Astrocyte of the cerebellum (primary cell): Measurements from ENCODE around the gene DTX4.
A peak's percentile ranks its signal among the peaks of the same experiment; 100 is the strongest.

Source experiments
- DNase-seq: peaks from one replicate; pipeline ENCODE4 v3.0.0-alpha.2; 2011; ENCODE audit warnings: low read depth
- H3K4me3 ChIP-seq: 2 replicates; pipeline ENCODE4 v1.5.1; 2011; ENCODE audit warnings: mild to moderate bottlenecking, low read depth, low read length, moderate library complexity
- in situ Hi-C: cut with HindIII; loops from 2 replicates; pipeline ENCODE4 v1.10.0; 2017; ENCODE audit warnings: low sequenced_read_pairs
- TF ChIP-seq, protein P1 (sequence below): IDR thresholded peaks from 2 replicates; pipeline ENCODE4 v1.5.1; 2012; ENCODE audit warnings: low read length, low read depth, moderate library complexity, mild to moderate bottlenecking; ENCODE audit errors: missing control alignments

DTX4 gene

DNA sequence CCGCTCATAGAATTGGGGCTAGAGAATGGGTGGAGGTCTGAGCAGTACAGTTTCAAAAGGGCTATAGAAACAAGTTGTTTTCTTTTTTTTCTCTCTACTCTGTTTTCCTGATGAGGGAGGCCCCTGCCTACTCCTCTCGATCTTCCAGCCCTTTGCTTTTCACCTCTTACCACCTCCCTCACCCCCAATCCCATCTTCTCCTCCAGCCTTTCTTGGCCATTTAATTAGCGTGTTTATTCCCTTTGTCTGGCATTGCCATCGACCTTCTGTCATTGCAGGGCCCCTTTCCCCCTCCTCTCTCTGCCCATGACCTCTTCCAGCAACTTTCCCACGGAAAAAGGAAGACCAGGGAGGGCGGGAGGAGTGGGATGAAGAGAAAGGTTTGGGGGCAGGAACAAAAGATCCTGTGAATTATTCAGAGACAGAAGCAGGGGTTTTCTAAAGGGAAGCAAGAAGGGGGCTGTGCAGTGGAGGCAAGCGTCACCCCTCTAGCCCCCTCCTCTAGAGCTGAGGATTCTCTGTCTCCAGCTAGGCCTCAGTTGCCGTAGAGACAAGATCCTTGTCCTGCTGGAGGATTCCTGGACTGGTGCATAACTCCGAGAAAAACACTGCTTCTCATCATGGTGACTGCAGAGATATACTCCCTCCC, 12.9 kb downstream of the DTX4 start:
- in situ Hi-C loops, result no loop called here
- no peak for DNase-seq
- TF ChIP-seq, protein P1, sequence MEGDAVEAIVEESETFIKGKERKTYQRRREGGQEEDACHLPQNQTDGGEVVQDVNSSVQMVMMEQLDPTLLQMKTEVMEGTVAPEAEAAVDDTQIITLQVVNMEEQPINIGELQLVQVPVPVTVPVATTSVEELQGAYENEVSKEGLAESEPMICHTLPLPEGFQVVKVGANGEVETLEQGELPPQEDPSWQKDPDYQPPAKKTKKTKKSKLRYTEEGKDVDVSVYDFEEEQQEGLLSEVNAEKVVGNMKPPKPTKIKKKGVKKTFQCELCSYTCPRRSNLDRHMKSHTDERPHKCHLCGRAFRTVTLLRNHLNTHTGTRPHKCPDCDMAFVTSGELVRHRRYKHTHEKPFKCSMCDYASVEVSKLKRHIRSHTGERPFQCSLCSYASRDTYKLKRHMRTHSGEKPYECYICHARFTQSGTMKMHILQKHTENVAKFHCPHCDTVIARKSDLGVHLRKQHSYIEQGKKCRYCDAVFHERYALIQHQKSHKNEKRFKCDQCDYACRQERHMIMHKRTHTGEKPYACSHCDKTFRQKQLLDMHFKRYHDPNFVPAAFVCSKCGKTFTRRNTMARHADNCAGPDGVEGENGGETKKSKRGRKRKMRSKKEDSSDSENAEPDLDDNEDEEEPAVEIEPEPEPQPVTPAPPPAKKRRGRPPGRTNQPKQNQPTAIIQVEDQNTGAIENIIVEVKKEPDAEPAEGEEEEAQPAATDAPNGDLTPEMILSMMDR, result no peak
- no peak overlapping the region for H3K4me3 ChIP-seq

DNA sequence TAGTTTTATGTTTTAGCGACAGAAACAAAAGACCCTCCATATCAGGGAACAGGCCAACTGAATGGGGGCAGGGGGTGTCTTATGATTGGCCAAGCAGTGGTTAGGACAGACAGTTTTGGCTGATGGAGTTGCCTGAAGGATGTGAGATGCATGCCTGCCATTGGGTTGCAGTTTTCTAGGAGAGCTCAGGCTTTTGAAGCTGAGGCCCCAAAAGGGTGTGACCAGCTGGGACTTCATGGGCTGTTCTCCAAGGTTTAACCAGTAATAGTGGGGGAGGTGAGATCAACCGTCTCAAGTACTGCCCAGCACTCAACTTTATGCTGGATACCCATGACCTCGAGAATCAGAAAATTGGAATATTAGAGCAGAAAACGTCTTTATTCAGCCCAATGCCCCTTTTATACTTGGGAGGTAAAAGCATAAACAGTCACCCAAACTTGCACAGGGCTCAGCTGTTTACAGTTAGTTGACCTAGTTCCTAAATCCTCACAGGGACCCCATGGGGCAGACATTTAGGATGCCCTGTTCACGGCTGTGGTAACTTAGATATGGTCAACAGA, 13.5 kb downstream of the DTX4 start:
- TF ChIP-seq, protein P1, result no peak
- DNase-seq, result no peak
- no peak overlapping the region for H3K4me3 ChIP-seq
- in situ Hi-C loops, result no loop called here

DNA sequence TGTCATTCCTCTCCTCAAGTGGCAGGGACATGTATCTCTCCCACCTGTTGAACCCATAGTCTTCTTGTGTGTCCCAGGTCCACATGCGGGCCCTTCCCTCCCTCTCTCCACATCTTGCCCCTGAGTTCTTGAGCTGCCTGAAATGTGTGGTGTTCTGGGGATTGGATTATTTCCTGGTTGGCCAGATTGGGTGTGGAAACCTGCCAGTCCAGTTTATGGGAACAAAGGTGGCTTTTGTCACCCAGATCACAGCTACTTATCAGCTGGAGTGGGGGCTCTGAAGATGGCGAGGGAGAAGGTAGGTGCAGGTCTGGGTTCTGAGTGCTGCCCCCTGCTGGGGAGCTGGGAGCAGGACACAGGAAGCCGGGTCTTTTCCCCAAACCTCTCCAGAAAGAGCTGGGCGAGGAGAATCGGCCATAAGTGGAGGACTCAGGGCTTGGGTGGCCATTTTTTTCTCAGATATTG, 14.2 kb downstream of the DTX4 start:
- in situ Hi-C loops, result no loop called here
- TF ChIP-seq, protein P1, result peak; percentile 36
- no peak overlapping the region for H3K4me3 ChIP-seq
- DNase-seq, result no peak

DNA sequence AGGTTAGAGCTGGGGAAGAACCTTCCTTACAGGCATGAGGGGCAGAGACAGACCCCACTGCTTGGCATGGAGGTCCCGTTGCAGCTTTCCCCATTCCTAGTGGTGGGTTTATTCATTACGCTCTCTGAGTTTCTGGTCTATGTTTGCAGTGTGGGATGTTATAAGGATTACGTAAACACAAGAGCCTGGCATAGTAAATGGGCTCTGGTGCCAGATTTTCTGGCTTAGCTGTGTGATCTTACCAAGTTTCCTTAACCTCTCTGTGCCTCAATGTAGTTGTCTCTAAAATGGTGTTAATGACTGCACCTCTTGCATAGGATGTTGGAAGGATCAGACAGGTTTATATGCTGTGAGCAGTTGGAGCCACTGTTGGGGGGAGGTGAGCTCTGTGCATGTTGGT, 15.1 kb downstream of the DTX4 start:
- in situ Hi-C loops, result no loop called here
- TF ChIP-seq, protein P1, result no peak
- no peak overlapping the region for H3K4me3 ChIP-seq
- DNase-seq, result no peak

DNA sequence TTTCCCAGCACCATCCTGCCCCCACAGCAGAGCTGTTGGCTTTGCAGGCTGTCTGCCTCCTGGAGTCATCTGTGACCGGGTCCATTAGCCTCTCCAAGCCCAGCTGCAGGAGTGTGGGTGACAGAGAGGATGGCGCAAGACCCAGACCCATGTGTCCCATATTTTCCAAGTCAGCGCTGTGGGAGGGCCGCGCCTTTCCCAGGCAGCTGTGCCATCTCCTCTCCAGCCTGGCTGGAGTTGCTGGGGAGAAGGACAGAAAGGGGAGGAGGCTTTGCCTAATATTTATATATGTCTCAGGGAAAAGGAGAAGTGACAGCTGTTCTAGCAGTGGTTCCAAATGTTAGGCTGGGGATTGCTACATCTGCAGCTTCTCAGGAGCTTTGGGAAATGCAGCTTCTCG, 15.7 kb downstream of the DTX4 start:
- H3K4me3 ChIP-seq, result no peak overlapping the region
- no peak for DNase-seq
- in situ Hi-C loops, result no loop called here
- TF ChIP-seq, protein P1, result no peak

DNA sequence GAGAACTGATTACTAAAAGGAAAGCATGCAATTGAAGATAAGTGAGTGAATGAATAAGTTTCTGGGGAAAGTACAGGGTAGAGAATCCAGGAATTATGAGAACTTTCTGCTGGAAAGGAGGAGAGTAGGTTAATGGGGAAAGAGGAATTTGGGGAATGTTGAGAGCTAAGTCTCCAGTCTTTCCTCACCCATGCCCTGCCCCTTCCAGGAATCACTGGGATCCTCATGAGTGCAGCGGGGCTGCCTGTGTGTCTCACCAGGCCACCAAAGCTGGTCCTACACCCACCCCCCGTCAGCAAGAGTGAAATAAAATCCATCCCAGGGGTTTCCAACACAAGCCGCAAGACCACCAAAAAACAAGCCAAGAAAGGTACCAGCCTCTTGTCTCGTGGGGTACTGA, 17.0 kb downstream of the DTX4 start:
- DNase-seq, result no peak
- in situ Hi-C loops, result no loop called here
- TF ChIP-seq, protein P1, result no peak
- H3K4me3 ChIP-seq, result no peak overlapping the region
